22Rv1 (cell line): ENCODE data around the gene SCGB3A2.
"Not testable (repeated sequence)": the region's sequence is repeated elsewhere in the genome, so short reads cannot be mapped to it uniquely, and the experiment has no call there.

Experiments used
- CTCF ChIP-seq: fragments of 450-650 bp; IDR thresholded peaks from 2 replicates; pipeline ENCODE4 v1.5.1; 2017; ENCODE audit warnings: mild to moderate bottlenecking
- ZFX ChIP-seq: fragments of 450-650 bp; IDR thresholded peaks from 2 replicates; pipeline ENCODE4 v1.6.1; 2017; ENCODE audit warnings: antibody characterized with exemption, borderline replicate concordance

- not testable (repeated sequence) for TF ChIP-seq CTCF, ZFX
Observed at GRCh38 chr5:147871980-147872549, 6.4 kb upstream of the SCGB3A2 start.
